Ascending aorta (tissue), 2 donors: ENCODE results near the gene WNK2. TPM values are rescaled to one million over a fixed set of nuclear protein-coding genes. Genes with fewer than 3 reads are reported as not detected.

Source experiments
- DNase-seq, 2 donors: peaks; one replicate each; pipeline ENCODE4 v3.0.0-alpha.2; 2019; ENCODE audit warnings: low spot score in 2 of 2
- H3K27ac ChIP-seq, 2 donors: fragments of 200-600 bp; sonication (generic); one replicate each; pipeline ENCODE4 v1.5.1; 2016 to 2017; ENCODE audit warnings: mild to moderate bottlenecking in 1 of 2
- H3K27me3 ChIP-seq: fragments of 200-600 bp; sonication (generic); one replicate; pipeline ENCODE4 v1.5.1; 2017
- H3K36me3 ChIP-seq, 2 donors: fragments of 200-600 bp; sonication (generic); one replicate each; pipeline ENCODE4 v1.5.1; 2016
- H3K4me1 ChIP-seq, 2 donors: fragments of 200-600 bp; sonication (generic); one replicate each; pipeline ENCODE4 v1.5.1; 2016 to 2017; ENCODE audit warnings: mild to moderate bottlenecking in 1 of 2
- H3K4me3 ChIP-seq, 2 donors: fragments of 200-600 bp; sonication (generic); one replicate each; pipeline ENCODE4 v1.5.1; 2016 to 2017; ENCODE audit warnings: mild to moderate bottlenecking in 1 of 2
- H3K9me3 ChIP-seq, 2 donors: fragments of 200-600 bp; sonication (generic); one replicate each; pipeline ENCODE4 v1.5.1; 2016
- intact Hi-C: fragments of 100-400 bp; cut with DNase I; formaldehyde crosslinking; loops from one replicate; pipeline ENCODE4 v1.15.1; 2023
- total RNA-seq: library from RNA; depleted of rRNA; stranded (reverse); fragments of >200 nt; gene quantifications from one replicate; pipeline ENCODE4 v1.1.0, GENCODE V29; 2016
- TF ChIP-seq, protein P1 (sequence below), 3 experiments: fragments of 200-600 bp in 2 of 3; fragments of 450-650 bp in 1 of 3; sonication (generic) in 2 of 3; IDR thresholded peaks; one replicate each; pipeline ENCODE4 v1.5.1; 2016 to 2019; ENCODE audit warnings: antibody characterized with exemption in 3 of 3, mild to moderate bottlenecking in 1 of 3, moderate library complexity in 1 of 3

The WNK2 gene
- total RNA-seq, 1 donor from 2014 or later, result not detected

DNA sequence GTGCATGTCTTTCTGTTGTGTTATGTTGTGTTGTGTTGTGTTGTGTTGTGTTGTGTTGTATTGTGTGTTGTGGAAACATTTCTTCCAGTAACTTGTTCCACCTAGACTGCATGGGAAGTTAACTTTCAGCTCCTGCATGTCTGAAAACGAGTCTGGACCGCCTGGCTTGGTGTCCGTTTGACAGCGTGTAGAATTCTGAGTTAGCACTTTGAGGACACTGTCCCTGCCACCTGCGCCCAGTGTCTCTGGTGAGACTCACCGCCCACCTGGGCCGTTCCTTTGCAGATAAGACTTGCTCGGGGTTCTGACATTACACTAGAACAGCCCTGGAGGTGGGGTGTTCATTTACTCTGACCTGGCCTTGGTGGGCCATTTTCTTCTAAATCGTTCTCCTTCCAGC is 42.0 kb downstream of the WNK2 start:
- no peak overlapping the region for H3K27ac ChIP-seq
- H3K4me1 ChIP-seq, result no peaks in the 10 kb centered on the region
- TF ChIP-seq, protein P1, sequence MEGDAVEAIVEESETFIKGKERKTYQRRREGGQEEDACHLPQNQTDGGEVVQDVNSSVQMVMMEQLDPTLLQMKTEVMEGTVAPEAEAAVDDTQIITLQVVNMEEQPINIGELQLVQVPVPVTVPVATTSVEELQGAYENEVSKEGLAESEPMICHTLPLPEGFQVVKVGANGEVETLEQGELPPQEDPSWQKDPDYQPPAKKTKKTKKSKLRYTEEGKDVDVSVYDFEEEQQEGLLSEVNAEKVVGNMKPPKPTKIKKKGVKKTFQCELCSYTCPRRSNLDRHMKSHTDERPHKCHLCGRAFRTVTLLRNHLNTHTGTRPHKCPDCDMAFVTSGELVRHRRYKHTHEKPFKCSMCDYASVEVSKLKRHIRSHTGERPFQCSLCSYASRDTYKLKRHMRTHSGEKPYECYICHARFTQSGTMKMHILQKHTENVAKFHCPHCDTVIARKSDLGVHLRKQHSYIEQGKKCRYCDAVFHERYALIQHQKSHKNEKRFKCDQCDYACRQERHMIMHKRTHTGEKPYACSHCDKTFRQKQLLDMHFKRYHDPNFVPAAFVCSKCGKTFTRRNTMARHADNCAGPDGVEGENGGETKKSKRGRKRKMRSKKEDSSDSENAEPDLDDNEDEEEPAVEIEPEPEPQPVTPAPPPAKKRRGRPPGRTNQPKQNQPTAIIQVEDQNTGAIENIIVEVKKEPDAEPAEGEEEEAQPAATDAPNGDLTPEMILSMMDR (IDR thresholded peaks at IDR 0.05), result no peak
- H3K4me3 ChIP-seq, result no peak overlapping the region
- no peaks in the 10 kb centered on the region for H3K36me3 ChIP-seq
- intact Hi-C loops, result no loop called here
- H3K9me3 ChIP-seq, result no peaks in the 10 kb centered on the region
- DNase-seq, result no peak
- no peaks in the 10 kb centered on the region for H3K27me3 ChIP-seq

DNA sequence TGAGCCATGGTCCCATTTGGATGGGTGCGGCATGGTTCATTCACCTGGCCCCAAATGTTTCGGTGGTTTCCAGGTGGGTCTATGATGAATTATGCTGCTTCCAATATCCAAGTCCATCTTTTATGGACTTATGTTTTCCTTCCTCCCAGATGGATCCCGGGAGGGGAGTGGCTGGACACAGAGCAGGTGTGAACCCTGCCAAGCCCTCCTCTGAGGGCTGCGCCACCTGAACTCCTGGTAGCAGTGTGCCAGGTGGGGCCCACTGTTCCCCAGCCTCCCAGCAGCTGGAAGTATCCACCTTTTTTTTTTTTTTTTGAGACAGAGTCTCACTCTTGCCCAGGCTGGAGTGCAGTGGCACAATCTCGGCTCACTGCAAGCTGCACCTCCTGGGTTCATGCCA is 42.9 kb downstream of the WNK2 start:
- no peak for DNase-seq
- TF ChIP-seq, protein P1 (IDR thresholded peaks at IDR 0.05), result no peak
- intact Hi-C loops, result no loop called here
- Histone ChIP-seq H3K27me3 (no peaks in the 10 kb centered on the region), H3K27ac (no peak overlapping the region), H3K4me3 (no peak overlapping the region), H3K4me1 (no peaks in the 10 kb centered on the region), H3K36me3 (no peaks in the 10 kb centered on the region), H3K9me3 (no peaks in the 10 kb centered on the region)

DNA sequence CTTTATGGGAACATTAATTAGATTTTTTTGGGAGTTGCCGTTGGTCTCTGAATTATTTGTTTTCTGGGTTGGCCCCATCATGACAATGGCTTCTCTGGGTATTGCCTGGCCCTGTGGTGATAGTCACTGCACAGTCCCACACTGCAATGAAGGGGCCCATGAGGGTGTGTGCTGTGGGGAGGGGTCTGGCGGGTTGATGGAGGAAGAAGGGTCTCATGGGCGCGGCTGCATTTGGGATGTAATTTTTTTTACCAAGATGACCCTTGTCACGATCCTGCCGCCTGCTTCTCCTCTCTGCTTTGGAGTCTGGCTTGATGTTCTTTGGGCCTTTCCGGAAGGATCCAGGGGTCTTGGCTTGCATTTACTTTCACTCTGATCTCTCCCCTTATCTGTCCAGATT is 44.1 kb downstream of the WNK2 start:
- H3K27ac ChIP-seq, result no peak overlapping the region
- no peaks in the 10 kb centered on the region for H3K27me3 ChIP-seq
- no peaks in the 10 kb centered on the region for H3K9me3 ChIP-seq
- H3K4me3 ChIP-seq, result no peak overlapping the region
- intact Hi-C loops, result no loop called here
- H3K4me1 ChIP-seq, result no peaks in the 10 kb centered on the region
- H3K36me3 ChIP-seq, result no peaks in the 10 kb centered on the region
- TF ChIP-seq, protein P1 (IDR thresholded peaks at IDR 0.05), result no peak
- no peak for DNase-seq

DNA sequence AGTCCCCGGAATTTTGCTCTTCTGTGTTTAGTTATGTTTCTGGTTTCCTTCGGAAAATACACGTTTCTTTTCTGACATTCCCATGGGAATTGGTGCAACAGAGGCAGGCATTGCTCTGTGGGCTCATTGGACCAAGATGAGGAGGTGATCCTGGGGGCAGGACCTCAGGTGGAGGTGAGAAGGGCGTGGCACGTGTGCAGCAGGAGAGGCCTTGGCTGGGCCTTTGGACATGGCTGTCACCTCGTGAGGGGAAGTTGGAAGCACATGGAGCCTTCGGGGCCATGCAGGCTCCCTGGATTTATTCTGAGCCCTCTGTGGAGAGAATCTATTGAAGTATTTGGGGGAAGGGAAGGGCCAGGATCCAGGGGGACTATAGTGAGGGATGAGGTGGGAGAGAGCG is 44.5 kb downstream of the WNK2 start:
- intact Hi-C loops, result no loop called here
- no peak for DNase-seq
- H3K36me3 ChIP-seq, result no peaks in the 10 kb centered on the region
- no peak overlapping the region for H3K27ac ChIP-seq
- H3K9me3 ChIP-seq, result no peaks in the 10 kb centered on the region
- H3K4me3 ChIP-seq, result no peak overlapping the region
- TF ChIP-seq, protein P1 (IDR thresholded peaks at IDR 0.05), result no peak
- no peaks in the 10 kb centered on the region for H3K27me3 ChIP-seq
- no peaks in the 10 kb centered on the region for H3K4me1 ChIP-seq

DNA sequence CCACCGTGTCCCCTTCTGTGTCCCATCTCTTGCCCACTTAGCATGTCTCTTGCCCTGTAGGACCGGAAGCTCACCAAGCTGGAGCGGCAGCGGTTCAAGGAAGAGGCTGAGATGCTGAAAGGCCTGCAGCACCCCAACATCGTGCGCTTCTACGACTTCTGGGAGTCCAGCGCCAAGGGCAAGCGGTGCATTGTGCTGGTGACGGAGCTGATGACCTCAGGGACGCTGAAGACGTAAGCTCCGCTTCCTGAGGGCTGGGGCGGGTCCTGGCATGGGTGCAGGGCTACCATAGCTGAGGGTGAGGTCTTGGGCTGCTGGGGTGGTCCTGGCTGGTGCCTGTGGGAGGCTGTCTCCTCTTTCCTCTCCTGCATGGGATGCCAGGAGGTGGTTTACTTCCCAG is 45.7 kb downstream of the WNK2 start:
- no peaks in the 10 kb centered on the region for H3K27me3 ChIP-seq
- intact Hi-C loops, result no loop called here
- no peak overlapping the region for H3K4me3 ChIP-seq
- no peaks in the 10 kb centered on the region for H3K4me1 ChIP-seq
- TF ChIP-seq, protein P1 (IDR thresholded peaks at IDR 0.05), result no peak
- no peak overlapping the region for H3K27ac ChIP-seq
- DNase-seq, result no peak
- H3K36me3 ChIP-seq, result no peaks in the 10 kb centered on the region
- no peaks in the 10 kb centered on the region for H3K9me3 ChIP-seq

DNA sequence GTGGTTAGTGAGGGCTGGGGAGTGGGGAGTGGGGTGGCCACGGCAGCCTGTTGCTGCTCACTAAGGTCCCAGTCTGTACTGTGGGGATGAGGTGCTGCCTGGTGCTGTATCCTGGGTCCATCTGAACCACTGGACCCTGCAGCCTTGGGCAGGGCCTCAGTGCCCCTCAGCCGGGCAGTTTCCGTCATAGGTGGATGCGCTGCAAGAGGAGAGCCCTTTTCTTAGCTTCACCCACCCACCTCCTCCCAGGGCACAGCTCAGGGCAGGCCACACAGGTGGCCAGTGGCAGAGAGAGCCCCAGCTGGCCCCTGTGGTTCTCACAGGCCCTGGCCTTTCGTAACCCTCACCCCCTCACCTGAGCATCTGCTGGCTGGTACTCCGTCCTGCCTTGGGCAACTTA is 46.2 kb downstream of the WNK2 start:
- H3K4me1 ChIP-seq, result no peaks in the 10 kb centered on the region
- intact Hi-C loops, result no loop called here
- TF ChIP-seq, protein P1 (IDR thresholded peaks at IDR 0.05), result no peak

More for the DNA sequence above, 46.2 kb downstream of the WNK2 start:
- no peak overlapping the region for H3K27ac ChIP-seq
- H3K4me3 ChIP-seq, result no peak overlapping the region
- no peaks in the 10 kb centered on the region for H3K27me3 ChIP-seq
- DNase-seq, result no peak
- H3K9me3 ChIP-seq, result no peaks in the 10 kb centered on the region
- no peaks in the 10 kb centered on the region for H3K36me3 ChIP-seq
